Smooth muscle cell (in vitro differentiated cells): ENCODE results near the gene TMEM86B. TPM values are rescaled to one million over a fixed set of nuclear protein-coding genes. Genes with fewer than 3 reads are reported as not detected.

Source experiments
- DNase-seq: peaks from one replicate; lab custom pipeline; 2025; ENCODE audit not compliant: unreplicated experiment; lab: John Stamatoyannopoulos, UW
- H2AFZ ChIP-seq: fragments of 200-600 bp; sonication (generic); 2 replicates; pipeline ENCODE4 v1.6.0; 2016; ENCODE audit warnings: antibody characterized with exemption, low read depth, mild to moderate bottlenecking
- H3F3A ChIP-seq: fragments of 200-600 bp; sonication (generic); 2 replicates; pipeline ENCODE4 v1.6.0; 2017; ENCODE audit warnings: antibody characterized with exemption, low read depth
- H3K27ac ChIP-seq: fragments of 200-600 bp; sonication (generic); 2 replicates; pipeline ENCODE4 v1.5.1; 2016; ENCODE audit warnings: low read depth, mild to moderate bottlenecking
- H3K27me3 ChIP-seq: fragments of 200-600 bp; sonication (generic); 2 replicates; pipeline ENCODE4 v1.6.1; 2016; ENCODE audit warnings: low read depth, mild to moderate bottlenecking
- H3K36me3 ChIP-seq: fragments of 200-600 bp; sonication (generic); 2 replicates; pipeline ENCODE4 v1.5.1; 2016; ENCODE audit warnings: low read depth
- H3K4me1 ChIP-seq: fragments of 200-600 bp; sonication (generic); 2 replicates; pipeline ENCODE4 v1.5.1; 2016; ENCODE audit warnings: low read depth
- H3K4me2 ChIP-seq: fragments of 200-600 bp; sonication (generic); 2 replicates; pipeline ENCODE4 v1.6.0; 2016; ENCODE audit warnings: mild to moderate bottlenecking
- H3K4me3 ChIP-seq: fragments of 200-600 bp; sonication (generic); 2 replicates; pipeline ENCODE4 v1.5.1; 2016; ENCODE audit warnings: mild to moderate bottlenecking
- H3K79me2 ChIP-seq: fragments of 200-600 bp; sonication (generic); 2 replicates; pipeline ENCODE4 v1.6.0; 2016; ENCODE audit warnings: low read depth, mild to moderate bottlenecking
- H3K9ac ChIP-seq: fragments of 200-600 bp; sonication (generic); 2 replicates; pipeline ENCODE4 v1.6.0; 2016; ENCODE audit warnings: low read depth
- H3K9me3 ChIP-seq: fragments of 200-600 bp; sonication (generic); replicated peaks from 2 replicates; pipeline ENCODE4 v1.5.1; 2016; ENCODE audit warnings: low read depth
- H4K20me1 ChIP-seq: fragments of 200-600 bp; sonication (generic); 2 replicates; pipeline ENCODE4 v1.6.0; 2016; ENCODE audit warnings: low read depth
- CTCF ChIP-seq: fragments of 200-600 bp; sonication (generic); IDR thresholded peaks from 2 replicates; pipeline ENCODE4 v1.5.1; 2017; ENCODE audit warnings: borderline replicate concordance, mild to moderate bottlenecking, antibody characterized with exemption; ENCODE audit not compliant: insufficient read depth, poor library complexity, severe bottlenecking
- WGBS: methylation state at CpG from one replicate; pipeline ENCODE4 v1.1.7; 2016; ENCODE audit warnings: low lambda C conversion rate; 5-methylcytosine and 5-hydroxymethylcytosine counted together
- polyA plus RNA-seq: library from polyadenylated mRNA; unstranded; fragments of >200 nt; fragmentation: Nextera tagmentation; extraction: Ambion mirVana; gene quantifications from 2 replicates; pipeline ENCODE4 v1.2.1, GENCODE V29; 2016
- total RNA-seq: library from RNA; depleted of rRNA; stranded (reverse); fragments of >200 nt; gene quantifications from 2 replicates; pipeline ENCODE4 v1.2.3, GENCODE V29; 2014

Gene TMEM86B
- total and polyA plus RNA-seq, 2 experiments from 2014 or later = 2.1 to 2.6 TPM

GRCh38 chr19:55270172-55270942 is 41.8 kb upstream of the TMEM86B start:
- Histone ChIP-seq H3K4me3 (no peak overlapping the region), H3K4me1 (no peaks in the 10 kb centered on the region), H4K20me1 (no peaks in the 10 kb centered on the region), H3K36me3 (no peaks in the 10 kb centered on the region), H3K79me2 (peaks cover 4% of the 10 kb centered on the region), H3F3A (no peaks in the 10 kb centered on the region), H3K27me3 (no peaks in the 10 kb centered on the region), H3K27ac (no peak overlapping the region), H3K9ac (no peak overlapping the region), H3K4me2 (no peak overlapping the region), H2AFZ (no peak overlapping the region), H3K9me3 (no peaks in the 10 kb centered on the region)
- no peak for TF ChIP-seq CTCF
- DNase-seq = no peak
- WGBS = 96% methylated on average over 20 of the region's 25 CpGs

GRCh38 chr19:55269299-55269698 is 40.7 kb upstream of the TMEM86B start:
- H2AFZ ChIP-seq = no peak overlapping the region
- no peaks in the 10 kb centered on the region for H3K4me1 ChIP-seq
- DNase-seq = no peak
- peaks cover 4% of the 10 kb centered on the region for H3K79me2 ChIP-seq
- WGBS = 95% methylated on average over 8 of the region's 8 CpGs
- H3F3A ChIP-seq = no peaks in the 10 kb centered on the region
- no peak for TF ChIP-seq CTCF
- no peak overlapping the region for H3K27ac ChIP-seq
- no peaks in the 10 kb centered on the region for H4K20me1 ChIP-seq
- H3K9me3 ChIP-seq = no peaks in the 10 kb centered on the region
- H3K36me3 ChIP-seq = no peaks in the 10 kb centered on the region
- H3K4me2 ChIP-seq = no peak overlapping the region
- no peak overlapping the region for H3K4me3 ChIP-seq
- H3K9ac ChIP-seq = no peak overlapping the region
- H3K27me3 ChIP-seq = no peaks in the 10 kb centered on the region

GRCh38 chr19:55266840-55267239 is 38.3 kb upstream of the TMEM86B start:
- Histone ChIP-seq H3K4me1 (no peaks in the 10 kb centered on the region), H3K79me2 (peaks cover 4% of the 10 kb centered on the region), H4K20me1 (no peaks in the 10 kb centered on the region), H3K4me2 (no peak overlapping the region), H3K36me3 (no peaks in the 10 kb centered on the region), H3K27ac (no peak overlapping the region), H3K9ac (no peak overlapping the region), H3K27me3 (no peaks in the 10 kb centered on the region), H3K4me3 (no peak overlapping the region), H2AFZ (no peak overlapping the region), H3F3A (no peaks in the 10 kb centered on the region), H3K9me3 (no peaks in the 10 kb centered on the region)
- no peak for DNase-seq
- WGBS = 97% methylated on average over 4 of the region's 4 CpGs
- TF ChIP-seq CTCF = no peak

- Histone ChIP-seq H4K20me1 (no peaks in the 10 kb centered on the region), H3K4me1 (no peaks in the 10 kb centered on the region), H3K4me3 (no peak overlapping the region), H3K9me3 (no peaks in the 10 kb centered on the region), H3K9ac (no peak overlapping the region), H3K79me2 (peaks cover 4% of the 10 kb centered on the region), H3K27me3 (no peaks in the 10 kb centered on the region), H2AFZ (no peak overlapping the region), H3K36me3 (no peaks in the 10 kb centered on the region), H3K27ac (no peak overlapping the region), H3F3A (no peaks in the 10 kb centered on the region), H3K4me2 (no peak overlapping the region)
- DNase-seq = no peak
- no peak for TF ChIP-seq CTCF
- 98% methylated on average over 3 of the region's 3 CpGs for WGBS
Observed at GRCh38 chr19:55266404-55266803, 37.8 kb upstream of the TMEM86B start.
